ENCODE data around the gene RIPK3.
"Not testable (repeated sequence)": the region's sequence is repeated elsewhere in the genome, so short reads cannot be mapped to it uniquely, and the experiment has no call there.

Gene RIPK3
- total RNA-seq, result 26.4 to 48.7 (median 30.7) reads per million in 4 experiments

- peak; percentile 43 for DNase-seq
Observed at GRCh38 chr14:24339284-24340151, at the start of gene RIPK3. RIPK3 (minus strand) TSS chr14:24339991; CDS start chr14:24339826, 165 bp downstream.

- no peak for DNase-seq
Observed at GRCh38 chr14:24389226-24389848, 49.5 kb upstream of the RIPK3 start.

GRCh38 chr14:24388474-24389179 lies 48.8 kb upstream of the RIPK3 start:
- no peak for DNase-seq

GRCh38 chr14:24387579-24387978 lies 47.8 kb upstream of the RIPK3 start:
- not testable (repeated sequence) for DNase-seq

GRCh38 chr14:24387009-24387345 lies 47.2 kb upstream of the RIPK3 start:
- no peak for DNase-seq

GRCh38 chr14:24385524-24385923 lies 45.7 kb upstream of the RIPK3 start:
- no peak for DNase-seq

- no peak for DNase-seq
Observed at GRCh38 chr14:24384169-24384568, 44.4 kb upstream of the RIPK3 start.

- DNase-seq, result no peak
Observed at GRCh38 chr14:24382064-24382371, 42.2 kb upstream of the RIPK3 start.

- no peak for DNase-seq
Observed at GRCh38 chr14:24381363-24382063, 41.7 kb upstream of the RIPK3 start.

- no peak for DNase-seq
Observed at GRCh38 chr14:24379907-24380730, 40.3 kb upstream of the RIPK3 start.

- no peak for DNase-seq
Observed at GRCh38 chr14:24378981-24379906, 39.5 kb upstream of the RIPK3 start.

GRCh38 chr14:24378327-24378726 lies 38.5 kb upstream of the RIPK3 start:
- DNase-seq, result no peak

- DNase-seq, result no peak
Observed at GRCh38 chr14:24377657-24378056, 37.9 kb upstream of the RIPK3 start.

- no peak for DNase-seq
Observed at GRCh38 chr14:24377126-24377525, 37.3 kb upstream of the RIPK3 start.

GRCh38 chr14:24376448-24377070 lies 36.8 kb upstream of the RIPK3 start:
- DNase-seq, result no peak

GRCh38 chr14:24372701-24373416 lies 33.1 kb upstream of the RIPK3 start:
- no peak for DNase-seq

GRCh38 chr14:24371605-24372004 lies 31.8 kb upstream of the RIPK3 start:
- DNase-seq, result not testable (repeated sequence)

GRCh38 chr14:24370748-24371147 lies 31.0 kb upstream of the RIPK3 start:
- no peak for DNase-seq

- no peak for DNase-seq
Observed at GRCh38 chr14:24369907-24370687, 30.3 kb upstream of the RIPK3 start.
